Diencephalon (tissue), 1 donor: ENCODE data around the gene HLA-DMA. TPM values are rescaled to one million over a fixed set of nuclear protein-coding genes. Genes with fewer than 3 reads are reported as not detected.

ENCODE experiments used
- total RNA-seq: library from RNA; depleted of rRNA; stranded (reverse); fragments of >200 nt; gene quantifications from one replicate; pipeline ENCODE4 v1.2.3, GENCODE V29; 2014

The HLA-DMA gene
- total RNA-seq = 0.46 TPM

GRCh38 chr6:32952817-32953739 lies at the start of gene HLA-DMA:
TSS of gene HLA-DMA (minus strand) at chr6:32953097. CDS start at chr6:32953036, 61 bp downstream.

GRCh38 chr6:32968093-32968866 lies 15.4 kb upstream of the HLA-DMA start, which contains the start of gene BRD2:
TSS of gene BRD2 (plus strand) at chr6:32968594. CDS start at chr6:32972899, 4,305 bp downstream.

GRCh38 chr6:32940656-32941213 lies 12.2 kb downstream of the HLA-DMA start, which contains the start of gene HLA-DMB:
TSS of gene HLA-DMB (minus strand) at chr6:32941028. CDS start at chr6:32940807, 221 bp downstream.

Other genes starting within 250 kb of the HLA-DMA start
- gene HLA-DQA2, start 211.7 kb downstream of the HLA-DMA start, total RNA-seq = not detected
- not detected for gene HLA-DQB2, start 189.6 kb downstream of the HLA-DMA start, total RNA-seq
- gene HLA-DOB, start 136.1 kb downstream of the HLA-DMA start, total RNA-seq = not detected
- gene TAP2, start 114.4 kb downstream of the HLA-DMA start, total RNA-seq = 6.5 TPM
- gene PSMB8, start 109.0 kb downstream of the HLA-DMA start, total RNA-seq = 5.8 TPM
- gene TAP1, start 99.4 kb downstream of the HLA-DMA start, total RNA-seq = 8.3 TPM
- gene PSMB9, start 98.9 kb downstream of the HLA-DMA start, total RNA-seq = 3.2 TPM
- gene HLA-DMB, start 12.1 kb downstream of the HLA-DMA start, total RNA-seq = 2.3 TPM
- gene BRD2, start 15.5 kb upstream of the HLA-DMA start, total RNA-seq = 87.0 TPM
- gene HLA-DOA, start 56.5 kb upstream of the HLA-DMA start, total RNA-seq = 1.2 TPM
- 2.1 TPM for gene HLA-DPA1, start 120.6 kb upstream of the HLA-DMA start, total RNA-seq
- gene HLA-DPB1, start 122.9 kb upstream of the HLA-DMA start, total RNA-seq = 8.3 TPM
- 2.3 TPM for gene COL11A2, start 239.4 kb upstream of the HLA-DMA start, total RNA-seq
- 27.0 TPM for gene RXRB, start 247.6 kb upstream of the HLA-DMA start, total RNA-seq
- gene SLC39A7, start 247.8 kb upstream of the HLA-DMA start, total RNA-seq = 53.1 TPM